Astrocyte of the hippocampus (primary cell): ENCODE data around the gene ANO8.
"Not testable (repeated sequence)": the region's sequence is repeated elsewhere in the genome, so short reads cannot be mapped to it uniquely, and the experiment has no call there.

Experiments
- DNase-seq: peaks from one replicate; pipeline ENCODE4 v3.0.0; 2011; ENCODE audit warnings: low read depth, low spot score

ANO8 gene

DNA sequence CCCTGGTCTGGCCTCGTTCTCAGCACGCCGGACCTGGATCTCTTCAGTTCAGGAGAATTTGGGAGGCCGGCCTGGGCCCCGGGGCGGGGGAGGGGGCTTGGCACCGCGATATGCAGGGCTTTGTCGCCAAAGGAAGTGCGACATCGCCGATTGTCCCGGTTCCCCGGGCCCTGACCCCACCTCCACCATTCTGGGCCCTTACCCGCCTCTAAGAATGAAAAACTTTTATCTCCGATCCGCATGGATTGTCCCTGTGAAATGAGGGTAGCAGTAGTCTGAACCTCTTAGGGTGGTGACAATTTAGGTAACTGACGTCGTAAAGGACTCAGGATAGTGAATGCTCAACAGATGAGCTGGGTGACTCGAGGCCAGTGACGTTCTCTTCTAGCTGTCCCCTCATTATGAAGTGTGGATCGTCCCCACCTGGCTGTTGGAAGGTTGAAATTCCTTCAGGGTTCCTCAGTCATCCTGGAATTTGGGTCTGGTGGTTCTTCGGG is 24.6 kb downstream of the ANO8 start:
- no peak for DNase-seq

DNA sequence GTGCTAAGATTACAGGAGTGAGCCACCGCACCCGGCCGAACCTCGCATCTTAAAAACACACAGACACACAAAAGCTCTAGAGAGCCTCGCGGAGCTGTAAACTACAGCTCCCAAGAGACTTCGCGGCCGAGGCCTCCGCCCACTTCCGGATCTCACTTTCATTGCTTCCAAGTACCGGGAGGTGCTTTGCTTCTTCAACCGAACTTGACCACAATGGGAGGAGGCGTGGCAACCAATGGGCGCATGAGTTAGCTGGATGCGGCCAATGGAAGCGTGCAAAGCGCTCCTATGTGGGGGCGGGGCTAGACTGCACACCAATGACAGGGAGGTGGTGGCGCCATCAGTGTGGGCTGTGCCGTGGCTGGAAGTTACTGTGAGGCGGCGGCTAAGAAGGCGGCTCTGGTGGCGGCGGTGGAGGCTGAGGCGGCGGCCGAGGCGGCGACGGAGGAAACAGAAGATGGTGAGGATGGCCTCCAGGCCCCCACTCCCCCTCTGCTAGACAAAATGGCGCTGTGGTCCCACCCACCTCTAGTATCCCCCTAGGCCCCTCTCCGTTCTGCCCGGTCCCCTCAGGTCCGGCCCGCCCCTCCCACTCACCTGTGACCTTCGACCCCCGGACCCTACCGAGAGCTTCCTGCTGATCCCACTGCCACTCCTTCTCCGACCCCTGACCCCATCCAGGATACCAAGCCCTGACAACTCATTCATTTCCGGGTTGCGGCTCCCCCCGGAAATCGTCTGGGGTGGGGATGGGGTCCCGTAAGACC is 25.3 kb downstream of the ANO8 start, which contains the start of gene DDA1:
TSS of gene DDA1 (plus strand) at position 366 of the 767 bp plus-strand sequence. CDS start at position 458, 92 bp downstream.
- DNase-seq = peak; percentile 100

DNA sequence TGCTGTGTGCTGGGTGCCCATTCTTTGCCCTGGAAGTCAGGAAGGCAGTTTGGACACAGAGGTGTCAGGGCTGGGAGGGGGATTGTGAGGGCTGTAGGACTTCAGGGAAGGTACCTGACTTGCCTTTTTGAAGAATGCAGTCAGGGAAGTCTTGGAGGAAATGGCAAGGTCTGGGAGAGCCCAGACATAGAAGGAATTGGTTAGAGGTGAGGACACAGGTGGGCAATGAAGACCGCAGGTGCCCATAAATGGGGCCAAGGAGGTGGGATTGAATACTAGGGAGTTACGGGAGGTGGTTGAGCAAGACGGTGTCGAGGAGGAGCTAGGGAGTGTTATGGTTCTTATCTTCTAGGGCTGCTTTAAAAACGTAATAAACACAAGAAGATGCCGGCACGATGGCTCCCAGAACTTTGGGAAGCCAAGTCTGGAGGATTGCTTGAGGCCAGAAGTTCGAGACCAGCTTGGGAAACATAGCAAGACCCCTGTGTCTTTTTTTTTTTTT is 26.7 kb downstream of the ANO8 start:
- no peak for DNase-seq

DNA sequence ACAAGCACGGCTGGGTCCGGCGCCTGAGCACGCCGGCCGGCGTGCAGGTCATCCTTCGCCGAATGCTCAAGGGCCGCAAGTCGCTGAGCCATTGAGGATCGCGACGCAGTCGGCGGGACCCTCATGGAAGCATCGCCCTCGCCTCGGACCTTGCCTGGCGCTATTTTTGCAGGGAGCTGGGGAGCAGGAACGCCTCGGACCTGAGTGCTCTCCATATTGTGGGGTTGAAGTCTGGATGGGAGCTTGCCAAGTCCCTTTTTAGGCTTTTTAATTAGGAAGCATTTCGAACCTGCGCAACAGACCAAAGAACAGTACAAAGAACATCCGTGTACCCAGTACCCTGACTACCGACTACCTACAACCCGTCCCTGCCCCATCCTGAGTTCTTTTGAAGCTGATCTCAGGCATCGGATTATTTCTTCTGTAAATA is 28.4 kb downstream of the ANO8 start:
- DNase-seq = no peak

GRCh38 chr19:17305517-17306284 is 29.0 kb downstream of the ANO8 start, which contains the start of gene MRPL34:
MRPL34 (plus strand) TSS chr19:17305872; CDS start chr19:17305893, 21 bp downstream.
- DNase-seq = peak; percentile 99

DNA sequence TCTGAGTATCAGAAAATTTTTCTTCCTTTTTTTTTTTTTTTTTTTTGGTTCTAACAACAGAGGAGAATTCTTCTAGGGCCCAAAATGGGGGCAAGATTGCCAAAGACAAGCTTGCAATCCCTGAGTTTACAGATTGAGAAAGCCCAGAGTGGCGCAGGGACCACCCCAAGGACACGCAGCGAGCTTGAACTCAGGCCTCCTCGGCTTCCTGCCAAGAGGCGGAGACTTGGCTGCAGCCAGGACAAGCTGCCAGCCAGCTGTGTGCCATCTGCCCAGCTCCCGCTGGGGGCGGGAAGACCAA is 29.5 kb downstream of the ANO8 start:
- DNase-seq = no peak

- DNase-seq = peak; percentile 38
Measured at GRCh38 chr19:17304386-17305215, 30.1 kb downstream of the ANO8 start.

GRCh38 chr19:17303940-17304267 is 30.8 kb downstream of the ANO8 start:
- no peak for DNase-seq

GRCh38 chr19:17303167-17303939 is 31.3 kb downstream of the ANO8 start, which contains the start of gene ABHD8:
ABHD8 (minus strand) TSS chr19:17303425; CDS start chr19:17301616, 1,809 bp downstream.
- DNase-seq = peak; percentile 98

GRCh38 chr19:17302391-17303166 is 32.1 kb downstream of the ANO8 start:
- no peak for DNase-seq

- no peak for DNase-seq
Measured at GRCh38 chr19:17300992-17301619, 33.5 kb downstream of the ANO8 start.

DNA sequence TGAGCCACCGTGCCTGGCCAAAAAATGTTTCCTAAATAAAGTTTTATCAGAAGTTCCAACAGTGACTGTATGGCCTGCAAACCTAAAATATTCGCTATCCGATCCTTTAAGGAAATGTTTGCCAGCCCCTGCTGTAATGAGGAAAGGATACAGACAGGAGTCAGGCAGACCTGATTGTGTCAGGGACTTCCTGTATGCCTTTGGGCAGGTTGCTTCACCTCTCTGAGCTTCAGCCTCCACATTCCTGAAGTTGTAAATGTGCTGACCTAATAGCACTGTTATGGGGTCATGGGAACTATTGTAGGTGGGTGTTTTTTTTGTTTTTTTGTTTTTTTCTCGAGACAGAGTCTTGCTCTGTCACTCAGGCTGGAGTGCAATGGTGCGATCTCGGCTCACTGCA is 37.7 kb downstream of the ANO8 start:
- no peak for DNase-seq

- DNase-seq = peak; percentile 28
Measured at GRCh38 chr19:17296273-17296672, 38.4 kb downstream of the ANO8 start.

GRCh38 chr19:17295551-17295950 is 39.1 kb downstream of the ANO8 start:
- not testable (repeated sequence) for DNase-seq

DNA sequence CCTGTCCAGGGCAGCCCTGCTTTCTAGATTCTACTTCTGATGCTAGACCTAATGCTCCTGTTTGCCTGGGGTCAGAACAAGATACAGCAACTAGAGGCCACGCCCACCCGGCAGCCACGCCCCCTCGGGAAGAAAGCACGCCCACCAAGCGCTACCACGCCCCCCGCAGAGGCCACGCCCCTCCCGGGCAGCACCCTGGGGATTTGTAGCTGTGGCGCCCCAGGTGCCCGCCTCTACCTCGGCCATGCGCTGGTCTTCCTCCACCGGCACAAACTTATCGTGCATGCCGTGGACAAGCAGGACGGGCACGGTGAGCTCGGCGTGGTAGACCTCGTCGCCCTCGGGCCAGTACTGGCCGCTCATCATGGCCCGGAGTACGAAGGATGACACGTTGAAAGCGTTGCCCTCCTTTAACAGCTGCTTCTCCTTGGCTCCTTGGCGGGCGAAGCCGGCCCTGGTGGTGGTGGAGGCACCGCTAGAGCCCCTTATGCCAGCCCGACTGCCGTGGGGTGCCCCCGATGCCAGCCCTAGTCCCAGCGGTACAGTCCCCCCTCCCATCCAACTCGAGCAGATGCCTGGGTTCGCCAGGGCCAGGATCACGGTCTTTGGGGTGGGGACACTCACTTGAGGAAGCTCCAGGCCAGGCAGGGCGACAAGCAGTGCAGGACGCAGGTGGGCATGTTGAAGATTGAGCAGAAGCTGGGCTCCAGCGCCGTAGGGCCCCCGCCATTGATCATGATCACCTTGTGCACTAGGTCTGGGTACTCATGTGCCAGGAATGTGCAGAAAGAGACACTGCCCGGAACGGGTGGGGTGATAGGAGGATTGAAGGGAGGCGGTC is 40.4 kb downstream of the ANO8 start:
- DNase-seq = peak; percentile 29

DNA sequence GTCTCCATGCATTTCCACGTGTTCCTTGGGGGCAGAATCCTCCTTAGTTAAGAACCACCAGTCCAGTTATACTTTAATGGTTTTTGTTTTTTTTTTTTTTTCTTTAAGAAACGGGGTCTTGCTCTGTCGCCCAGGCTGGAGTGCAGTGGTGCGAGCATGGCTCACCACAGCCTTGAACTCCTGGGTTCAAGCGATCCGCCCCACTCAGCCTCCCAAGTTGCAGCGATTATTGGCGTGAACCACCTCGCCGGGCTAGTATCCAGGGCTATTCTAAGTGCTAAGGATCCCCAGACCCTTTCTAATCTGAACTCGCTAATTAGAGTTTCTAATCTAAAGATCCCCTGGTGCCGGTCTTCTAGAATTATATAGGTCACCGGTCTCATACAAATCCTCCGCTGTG is 41.0 kb downstream of the ANO8 start:
- no peak for DNase-seq

DNA sequence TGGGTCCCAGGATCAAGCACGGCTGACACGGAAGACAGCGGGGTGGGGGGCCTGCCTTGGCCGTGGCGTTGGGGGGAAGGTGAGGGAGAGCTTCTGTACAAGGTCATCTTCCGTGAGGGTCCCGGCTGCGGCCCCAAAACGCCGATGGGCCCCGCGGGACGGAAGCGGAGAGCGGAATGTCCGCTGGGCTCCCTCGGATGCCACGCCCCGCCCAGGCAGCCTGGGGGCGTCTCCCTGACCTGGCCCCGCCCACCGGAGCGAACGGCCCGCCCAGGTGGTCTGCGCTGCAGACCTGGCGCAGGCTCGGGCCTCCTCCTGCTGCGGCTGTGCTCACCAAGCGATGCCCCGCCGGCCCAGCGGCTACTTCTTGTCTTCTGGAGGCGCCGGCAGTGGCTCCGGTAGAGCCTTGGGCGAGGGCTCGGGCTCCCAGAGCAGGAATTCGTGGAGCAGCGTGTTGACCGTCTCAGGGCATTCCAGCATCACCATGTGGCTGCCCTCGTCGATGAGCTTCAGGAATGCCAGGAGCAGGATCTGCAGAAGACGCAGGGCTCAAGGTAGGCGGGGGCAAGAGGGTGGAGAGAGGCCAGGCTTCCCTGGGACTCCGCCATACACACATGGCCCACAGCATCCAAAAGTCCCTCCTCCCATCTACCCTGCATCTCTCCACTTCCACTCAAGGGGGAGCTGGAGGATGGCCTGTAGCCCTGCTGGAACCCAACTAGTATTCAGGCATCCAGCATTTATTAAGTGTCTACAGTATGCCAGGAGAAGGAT is 42.2 kb downstream of the ANO8 start:
- peak; percentile 91 for DNase-seq

GRCh38 chr19:17289489-17289888 is 45.2 kb downstream of the ANO8 start:
- peak; percentile 91 for DNase-seq
